ENCODE data around the gene RNF41. TPM values are rescaled to one million over a fixed set of nuclear protein-coding genes. Genes with fewer than 3 reads are reported as not detected.
"Not testable (repeated sequence)": the region's sequence is repeated elsewhere in the genome, so short reads cannot be mapped to it uniquely, and the experiment has no call there.

Gene RNF41
- total RNA-seq, 2 experiments from 2014 or later = 23.4 to 27.4 TPM

GRCh38 chr12:56204275-56204674 lies 17.4 kb downstream of the RNF41 start:
- ATAC-seq (no peak), DNase-seq (no peak)
- no peaks in the 10 kb centered on the region for H3K27me3 Mint-ChIP-seq
- intact Hi-C loops (cut with micrococcal nuclease) = no loop called here
- ChIA-PET CTCF (interaction anchor here (0.7 to 10.0 kb wide), 8 partner anchors 10 to 148 kb away, joined by 3 to 87 read pairs (median 6); partner anchors contain the start of genes ANKRD52, COQ10A, RNF41 and SMARCC2), POLR2A (interaction anchor here (1.5 kb wide), 1 partner anchor 18 kb away, joined by 7 read pairs; the partner anchor contains the start of gene RNF41)
- TF ChIP-seq CTCF (IDR thresholded peaks at IDR 0.05) = no peak
- H3K36me3 Mint-ChIP-seq (ENCODE audit: low read depth) = peaks cover 16% of the 10 kb centered on the region
- no peaks in the 10 kb centered on the region for H3K9me3 Mint-ChIP-seq
- H3K4me1 Mint-ChIP-seq (ENCODE audit: low read depth) = peaks cover 4% of the 10 kb centered on the region
- no peak overlapping the region for H3K4me3 Mint-ChIP-seq
- no peak overlapping the region for H3K27ac Mint-ChIP-seq

DNA sequence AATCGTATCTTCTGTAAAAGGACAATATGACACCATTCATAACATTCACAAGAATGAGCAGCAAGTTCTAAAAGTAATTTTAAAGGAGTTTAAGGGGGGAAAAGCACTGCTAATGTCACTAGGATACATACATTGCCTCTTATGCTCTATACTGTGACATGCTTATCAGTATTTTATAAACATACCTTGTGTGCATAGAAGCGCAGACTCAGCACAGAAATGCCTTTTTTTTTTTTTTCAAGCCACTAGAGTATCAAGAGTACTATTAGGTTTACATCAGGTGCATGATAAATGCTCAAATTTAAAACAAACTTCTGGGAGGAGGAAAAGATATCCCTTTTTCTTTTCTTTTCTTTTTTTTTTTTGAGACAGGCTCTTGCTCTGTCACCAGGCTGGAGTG lies 18.9 kb downstream of the RNF41 start:
- H3K27ac Mint-ChIP-seq = no peak overlapping the region
- H3K4me1 Mint-ChIP-seq (ENCODE audit: low read depth) = peaks cover 4% of the 10 kb centered on the region
- TF ChIP-seq CTCF (IDR thresholded peaks at IDR 0.05) = no peak
- no peak overlapping the region for H3K4me3 Mint-ChIP-seq
- peaks cover 14% of the 10 kb centered on the region for H3K36me3 Mint-ChIP-seq (ENCODE audit: low read depth)
- no peaks in the 10 kb centered on the region for H3K27me3 Mint-ChIP-seq
- intact Hi-C loops (cut with micrococcal nuclease) = no loop called here
- ChIA-PET POLR2A (interaction anchor here (0.6 to 1.3 kb wide), 2 partner anchors 10 to 55 kb away, joined by 4 to 6 read pairs; partner anchors contain the start of gene ANKRD52), CTCF (interaction anchor here (0.8 to 10.0 kb wide), 4 partner anchors 12 to 156 kb away, joined by 3 to 87 read pairs (median 3); partner anchors contain the start of genes RNF41 and SMARCC2)
- H3K9me3 Mint-ChIP-seq = no peaks in the 10 kb centered on the region
- DNase-seq = no peak
- no peak for ATAC-seq

DNA sequence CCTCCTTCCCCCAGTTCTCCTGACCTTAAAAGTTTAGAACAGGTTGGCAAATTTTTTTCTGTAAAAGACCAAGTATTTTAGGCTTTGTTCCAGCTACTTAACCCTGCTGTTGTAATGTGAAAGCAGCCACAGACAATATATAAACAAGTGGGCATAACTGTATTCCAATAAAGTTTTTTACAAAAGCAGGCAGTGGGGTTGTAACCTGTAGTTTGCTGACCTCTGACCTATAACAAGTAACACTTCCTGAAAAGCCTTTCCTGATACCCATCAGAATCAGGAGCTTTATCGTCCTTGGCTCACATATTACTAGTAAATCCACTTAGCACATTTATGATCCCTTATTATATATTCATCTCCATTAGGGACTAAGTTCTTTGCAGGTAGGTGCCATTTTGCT lies 19.4 kb downstream of the RNF41 start:
- Mint-ChIP-seq H3K4me1 (ENCODE audit: low read depth) (peaks cover 4% of the 10 kb centered on the region), H3K4me3 (no peak overlapping the region), H3K27ac (no peak overlapping the region), H3K9me3 (no peaks in the 10 kb centered on the region), H3K36me3 (ENCODE audit: low read depth) (peaks cover 10% of the 10 kb centered on the region), H3K27me3 (no peaks in the 10 kb centered on the region)
- TF ChIP-seq CTCF (IDR thresholded peaks at IDR 0.05) = no peak
- POLR2A ChIA-PET = interaction anchor here (0.6 to 1.3 kb wide), 3 partner anchors 11 to 56 kb away, joined by 3 to 6 read pairs (median 4); partner anchors contain the start of gene ANKRD52
- intact Hi-C loops (cut with micrococcal nuclease) = no loop called here
- ATAC-seq (no peak), DNase-seq (no peak)
- CTCF ChIA-PET = interaction anchor here (0.8 to 10.0 kb wide), 4 partner anchors 12 to 155 kb away, joined by 3 to 87 read pairs (median 3); partner anchors contain the start of genes RNF41 and SMARCC2

- H3K36me3 Mint-ChIP-seq (ENCODE audit: low read depth) = no peaks in the 10 kb centered on the region
- H3K27ac Mint-ChIP-seq = no peak overlapping the region
- TF ChIP-seq CTCF (IDR thresholded peaks at IDR 0.05) = no peak
- no peak for DNase-seq
- no peak overlapping the region for H3K4me3 Mint-ChIP-seq
- intact Hi-C loops (cut with micrococcal nuclease) = no loop called here
- ChIA-PET POLR2A (interaction anchor here (0.7 to 1.4 kb wide), 2 partner anchors 8 to 87 kb away, joined by 3 to 4 read pairs; no protein-coding TSS in a partner anchor), CTCF (interaction anchor here (1.5 to 1.6 kb wide), 2 partner anchors 9 kb away, joined by 4 to 6 read pairs; partner anchors contain the start of gene SMARCC2)
- ATAC-seq = no peak
- H3K4me1 Mint-ChIP-seq (ENCODE audit: low read depth) = peaks cover 2% of the 10 kb centered on the region
- H3K9me3 Mint-ChIP-seq = no peaks in the 10 kb centered on the region
- H3K27me3 Mint-ChIP-seq = no peaks in the 10 kb centered on the region
Observed at GRCh38 chr12:56198836-56199235, 22.9 kb downstream of the RNF41 start.

DNA sequence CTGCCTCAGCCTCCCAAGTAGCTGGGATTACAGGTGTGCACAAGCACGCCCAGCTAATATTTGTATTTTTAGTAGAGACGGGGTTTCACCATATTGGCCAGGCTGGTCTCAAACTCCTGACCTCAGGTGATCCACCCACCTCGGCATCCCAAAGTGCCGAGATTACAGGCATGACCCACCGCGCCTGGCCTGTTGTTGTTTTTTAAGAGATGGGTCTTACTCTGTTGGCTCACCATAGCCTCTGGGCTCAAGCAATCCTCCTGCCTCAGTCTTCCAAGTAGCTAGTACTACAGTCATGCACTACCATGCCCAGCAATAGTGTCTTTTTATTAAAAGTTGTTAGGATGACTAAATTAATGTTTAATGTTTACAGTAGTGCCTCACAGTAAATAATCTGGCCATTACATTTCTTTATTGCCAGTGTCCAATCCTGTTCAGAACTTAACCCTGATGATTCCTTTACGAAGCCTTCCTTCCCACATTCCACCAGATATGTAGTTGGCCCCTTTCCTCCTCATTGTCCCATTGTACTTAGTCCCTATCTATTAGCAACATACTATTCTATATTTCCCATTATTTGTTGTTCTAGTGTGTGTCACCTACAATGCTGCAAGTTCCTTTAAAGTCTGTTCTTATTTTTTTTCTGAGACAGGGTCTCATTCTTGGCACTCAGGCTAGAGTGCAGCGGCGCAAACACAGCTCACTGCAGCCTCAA lies 23.6 kb downstream of the RNF41 start:
- CTCF ChIA-PET = interaction anchor here (1.3 to 1.5 kb wide), 2 partner anchors 8 to 266 kb away, joined by 3 to 4 read pairs; partner anchors contain the start of gene SMARCC2
- H3K4me3 Mint-ChIP-seq = no peak overlapping the region
- no peaks in the 10 kb centered on the region for H3K27me3 Mint-ChIP-seq
- H3K4me1 Mint-ChIP-seq (ENCODE audit: low read depth) = peaks cover 7% of the 10 kb centered on the region
- no peak for ATAC-seq
- no peak for DNase-seq
- H3K27ac Mint-ChIP-seq = no peak overlapping the region
- no peaks in the 10 kb centered on the region for H3K9me3 Mint-ChIP-seq
- intact Hi-C loops (cut with micrococcal nuclease) = no loop called here
- TF ChIP-seq CTCF (IDR thresholded peaks at IDR 0.05) = no peak
- POLR2A ChIA-PET = interaction anchor here (0.7 to 1.4 kb wide), 2 partner anchors 9 to 87 kb away, joined by 3 to 4 read pairs; no protein-coding TSS in a partner anchor
- no peaks in the 10 kb centered on the region for H3K36me3 Mint-ChIP-seq (ENCODE audit: low read depth)

DNA sequence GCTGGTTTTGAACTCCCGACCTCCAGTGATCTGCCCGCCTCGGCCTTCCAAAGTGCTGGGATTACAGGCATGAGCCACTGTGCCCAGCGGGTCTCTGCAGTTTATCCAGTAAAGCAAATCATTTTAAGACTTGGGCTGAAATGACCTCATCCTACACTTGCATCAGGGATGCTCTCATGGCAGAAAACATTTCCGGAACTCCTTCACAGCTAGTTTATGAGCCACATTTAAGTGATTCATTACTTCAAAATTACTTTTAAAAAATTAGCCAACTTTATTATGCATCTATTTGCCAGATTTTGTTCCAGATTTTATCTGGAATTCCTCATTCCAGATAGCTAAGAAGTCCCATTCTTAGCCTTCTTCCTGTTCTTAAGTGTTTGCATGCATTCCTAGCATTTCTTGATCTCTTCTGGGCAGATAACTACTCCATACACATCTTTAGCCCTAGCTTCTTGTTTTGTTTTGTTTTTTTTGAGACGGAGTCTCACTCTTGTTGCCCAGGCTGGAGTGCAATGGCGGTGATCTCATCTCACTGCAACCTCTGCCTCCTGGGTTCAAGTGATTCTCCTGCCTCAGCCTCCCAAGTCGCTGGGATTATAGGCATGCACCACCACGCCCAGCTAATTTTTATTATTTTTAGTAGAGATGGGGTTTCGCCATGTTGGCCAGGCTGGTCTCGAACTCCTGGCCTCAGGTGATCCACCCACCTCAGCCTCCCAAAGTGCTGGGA lies 24.7 kb downstream of the RNF41 start:
- H3K9me3 Mint-ChIP-seq; intact Hi-C loops (cut with micrococcal nuclease); H3K4me3 Mint-ChIP-seq; H3K27ac Mint-ChIP-seq; DNase-seq; H3K36me3 Mint-ChIP-seq (ENCODE audit: low read depth); H3K27me3 Mint-ChIP-seq; ATAC-seq: not testable (repeated sequence)
- CTCF ChIA-PET = interaction anchor here (0.8 to 1.3 kb wide), 3 partner anchors 9 to 267 kb away, joined by 3 to 5 read pairs (median 3); partner anchors contain the start of gene ZC3H10
- peaks cover 10% of the 10 kb centered on the region for H3K4me1 Mint-ChIP-seq (ENCODE audit: low read depth)
- POLR2A ChIA-PET = interaction anchor here (0.8 kb wide), 1 partner anchor 16 kb away, joined by 4 read pairs; no protein-coding TSS in a partner anchor

All from activated CD8-positive, alpha-beta T cell treated with anti-CD3 and anti-CD28 coated beads for 36 hours (primary cell).